Activated CD8-positive, alpha-beta memory T cell treated with anti-CD3 and anti-CD28 coated beads for 36 hours (primary cell): Measurements from ENCODE around the gene CHST12. TPM values are rescaled to one million over a fixed set of nuclear protein-coding genes. Genes with fewer than 3 reads are reported as not detected.

Experiments
- CTCF ChIA-PET: fragments of 350-600 bp; sonication (Branson Sonifier 250); formaldehyde crosslinking; loops from one replicate; lab custom pipeline; 2021; ENCODE audit warnings: antibody characterized with exemption; lab: Charles Lee
- POLR2A ChIA-PET: fragments of 350-600 bp; sonication (Branson Sonifier 250); formaldehyde crosslinking; loops from one replicate; lab custom pipeline; 2021; ENCODE audit warnings: antibody characterized with exemption; lab: Charles Lee
- total RNA-seq, 2 experiments: library from RNA; stranded (reverse); gene quantifications; one replicate each; pipeline ENCODE4 v1.2.3, GENCODE V29; 2021

CHST12 gene
- total RNA-seq, 2 experiments from 2014 or later: 5.7 to 6.3 TPM

DNA sequence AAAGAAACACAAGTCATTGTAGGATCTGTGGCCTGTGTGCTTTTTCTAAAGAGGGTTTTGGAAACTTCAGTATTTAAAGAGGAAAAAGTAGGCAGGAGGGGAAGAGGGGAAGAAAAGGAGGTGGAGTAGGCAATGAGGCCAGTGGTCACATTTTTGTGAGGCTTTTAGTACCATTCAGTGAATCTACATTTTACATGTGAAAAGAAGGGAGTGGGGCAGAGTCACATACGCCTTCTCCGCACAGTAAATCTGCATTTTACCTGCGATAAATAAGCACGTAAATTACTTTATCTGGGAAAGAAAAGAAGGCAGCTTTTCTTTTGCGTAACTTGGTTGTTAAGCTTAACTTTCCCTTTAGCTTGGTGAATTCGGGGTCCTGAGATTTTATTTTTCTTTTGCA lies 13.2 kb downstream of the CHST12 start:
- POLR2A ChIA-PET: interaction anchor here (0.6 kb wide), 1 partner anchor 247 kb away, joined by 4 read pairs; no protein-coding TSS in a partner anchor
- CTCF ChIA-PET: interaction anchor here (1.4 kb wide), 1 partner anchor 15 kb away, joined by 3 read pairs; no protein-coding TSS in a partner anchor

DNA sequence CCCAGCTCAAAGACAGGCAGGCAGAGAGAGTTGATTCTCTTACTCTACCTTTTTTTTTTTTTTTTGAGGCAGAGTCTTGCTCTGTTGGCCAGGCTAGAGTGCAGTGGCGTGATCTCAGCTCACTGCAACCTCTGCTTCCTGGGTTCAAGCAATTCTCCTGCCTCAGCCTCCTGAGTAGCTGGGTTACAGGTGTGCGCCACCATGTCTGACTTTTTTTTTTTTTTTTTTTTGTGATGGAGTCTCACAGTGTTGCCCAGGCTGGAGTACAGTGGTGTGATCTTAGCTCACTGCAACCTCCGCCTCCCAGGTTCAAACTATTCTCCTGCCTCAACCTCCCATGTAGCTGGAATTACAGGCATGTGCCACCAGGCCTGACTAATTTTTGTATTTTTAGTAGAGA lies 13.8 kb downstream of the CHST12 start:
- POLR2A ChIA-PET: interaction anchor here (0.6 to 1.8 kb wide), 2 partner anchors 11 to 248 kb away, joined by 4 to 5 read pairs; no protein-coding TSS in a partner anchor
- CTCF ChIA-PET: interaction anchor here (0.7 to 1.8 kb wide), 3 partner anchors 11 to 62 kb away, joined by 3 to 7 read pairs (median 4); no protein-coding TSS in a partner anchor

DNA sequence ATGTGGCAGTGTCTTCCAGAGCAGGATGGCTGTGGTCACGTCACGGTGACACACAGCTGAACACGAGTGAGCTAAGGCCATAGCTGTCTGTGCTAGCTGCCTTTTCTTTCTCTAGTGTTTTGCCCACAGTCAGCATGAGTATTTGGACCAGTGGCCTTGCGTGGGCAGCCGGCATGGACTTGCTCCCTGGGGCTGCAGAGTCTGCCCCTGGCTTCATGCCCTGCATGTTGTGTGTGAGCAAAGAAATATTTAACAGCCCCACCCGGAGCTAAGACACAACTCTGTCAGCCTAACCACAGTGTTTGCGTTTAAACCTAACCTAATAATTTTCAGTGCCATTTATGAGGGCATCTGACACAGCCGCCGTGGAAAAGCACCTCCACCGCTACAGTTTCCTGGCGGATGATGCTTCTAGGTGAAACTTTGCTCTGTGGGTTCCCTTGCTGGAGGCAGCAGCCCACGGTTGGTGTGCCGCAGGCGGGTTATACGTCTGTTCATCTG lies 14.6 kb downstream of the CHST12 start:
- ChIA-PET POLR2A (interaction anchor here (1.8 kb wide), 1 partner anchor 12 kb away, joined by 5 read pairs; no protein-coding TSS in a partner anchor), CTCF (interaction anchor here (0.9 to 1.8 kb wide), 3 partner anchors 11 to 13 kb away, joined by 3 to 7 read pairs (median 3); no protein-coding TSS in a partner anchor)

DNA sequence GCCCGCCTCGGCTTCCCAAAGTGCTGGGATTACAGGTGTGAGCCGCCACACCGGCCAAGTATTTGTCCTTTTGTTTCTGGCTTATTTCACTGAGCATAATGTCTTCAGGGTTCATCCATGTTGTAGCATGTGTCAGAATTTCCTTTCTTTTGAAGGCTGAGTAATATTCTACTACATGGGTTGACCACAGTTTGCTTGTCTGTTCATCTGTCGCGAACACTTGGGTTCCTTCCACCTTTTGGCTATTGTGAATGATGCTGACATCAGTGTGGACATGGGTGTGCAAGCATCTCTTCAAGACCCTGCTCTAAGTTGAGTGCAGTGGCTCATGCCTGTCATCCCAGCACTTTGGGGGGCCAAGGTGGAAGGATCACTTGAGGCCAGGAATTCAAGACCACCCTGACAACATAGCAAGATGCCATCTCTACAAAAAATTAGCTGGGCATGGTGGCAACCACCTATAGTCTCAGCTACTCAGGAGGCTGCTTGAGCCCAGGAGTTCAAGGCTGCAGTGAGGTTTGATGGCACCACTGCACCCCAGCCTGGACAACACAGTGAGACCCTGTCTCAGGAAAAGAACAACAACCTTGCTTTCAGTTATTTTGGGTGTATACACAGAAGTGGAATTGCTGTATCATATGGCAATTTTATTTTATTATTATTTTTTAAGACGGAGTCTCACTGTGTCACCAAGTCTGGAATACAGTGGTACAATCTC lies 17.0 kb downstream of the CHST12 start:
- POLR2A ChIA-PET: interaction anchor here (0.6 to 0.7 kb wide), 2 partner anchors 10 to 645 kb away, joined by 4 to 7 read pairs; no protein-coding TSS in a partner anchor
- CTCF ChIA-PET: interaction anchor here (0.7 to 2.3 kb wide), 4 partner anchors 7 to 185 kb away, joined by 3 to 7 read pairs (median 4); no protein-coding TSS in a partner anchor

DNA sequence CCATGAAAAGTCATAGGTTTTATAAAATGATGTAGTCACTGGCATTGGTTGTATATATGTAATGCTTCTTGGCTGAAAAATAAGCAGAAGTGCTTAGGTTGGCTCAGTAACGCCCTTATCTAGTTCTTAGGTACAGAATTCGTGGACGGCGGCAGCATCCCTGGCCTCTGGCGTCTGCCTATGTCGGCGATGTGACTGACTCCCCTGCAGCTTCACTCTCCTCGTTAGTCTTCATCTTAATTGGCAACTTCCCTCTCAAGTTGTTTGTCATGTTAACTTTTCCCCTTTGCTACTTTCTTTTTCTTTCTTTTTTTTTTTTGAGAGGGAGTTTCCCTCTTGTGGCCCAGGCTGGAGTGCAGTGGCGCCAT lies 18.5 kb downstream of the CHST12 start:
- CTCF ChIA-PET: interaction anchor here (0.5 to 2.3 kb wide), 5 partner anchors 9 to 374 kb away, joined by 3 to 7 read pairs (median 4); no protein-coding TSS in a partner anchor
- POLR2A ChIA-PET: no interaction called here

DNA sequence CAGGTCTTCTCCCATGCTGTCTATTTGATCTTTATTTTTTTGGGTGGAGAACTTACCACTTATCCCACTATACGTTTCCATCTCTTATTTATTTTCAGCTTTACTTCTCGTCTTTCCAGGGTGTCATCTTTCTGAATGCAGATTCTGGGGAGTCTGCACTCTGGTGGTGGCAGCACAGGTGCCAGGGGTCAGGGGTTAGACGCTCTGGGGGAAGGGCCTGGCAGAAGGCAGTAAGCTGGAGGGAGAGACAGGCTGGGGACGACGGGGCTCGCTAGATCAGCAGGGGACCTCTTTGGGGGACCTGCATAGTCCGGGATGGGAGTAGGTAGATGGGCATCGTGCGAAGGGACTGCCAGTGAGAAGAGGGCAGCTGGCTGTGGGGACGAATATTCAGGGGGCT lies 22.3 kb downstream of the CHST12 start:
- CTCF ChIA-PET: interaction anchor here (2.0 kb wide), 1 partner anchor 25 kb away, joined by 6 read pairs; no protein-coding TSS in a partner anchor
- POLR2A ChIA-PET: no interaction called here

DNA sequence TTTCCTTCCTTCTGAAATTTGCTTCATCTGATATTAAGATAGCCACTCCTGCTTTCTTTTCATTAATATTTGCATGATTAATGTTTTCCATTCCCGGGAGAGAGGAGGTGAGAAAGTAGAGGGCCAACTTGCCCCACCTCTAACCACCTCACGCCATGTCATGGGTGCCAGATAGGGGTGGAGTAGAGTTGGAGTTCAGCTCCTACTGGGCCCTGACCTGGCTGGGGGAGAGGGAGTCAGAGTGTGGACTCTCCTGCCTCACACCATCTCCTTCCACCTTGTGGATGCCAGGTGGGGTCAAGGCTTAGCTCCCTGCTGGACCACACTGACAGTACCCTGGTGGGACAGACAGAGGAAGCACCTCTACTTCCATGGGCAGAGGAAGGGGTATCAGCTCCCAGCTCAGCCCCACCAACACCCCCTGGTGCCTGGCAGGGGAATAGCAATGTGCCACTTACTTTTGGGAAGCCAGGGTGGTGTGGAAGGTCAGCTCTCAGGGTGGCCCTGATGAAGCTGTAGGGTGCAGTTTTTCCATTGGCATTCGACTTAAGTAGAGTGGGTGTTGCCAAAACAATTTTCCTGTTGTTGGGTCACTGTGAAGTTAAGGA lies 28.0 kb downstream of the CHST12 start:
- ChIA-PET POLR2A (interaction anchor here (0.5 to 0.6 kb wide), 2 partner anchors 10 to 32 kb away, joined by 5 to 6 read pairs; no protein-coding TSS in a partner anchor), CTCF (interaction anchor here (0.5 to 1.9 kb wide), 13 partner anchors 9 to 134 kb away, joined by 3 to 6 read pairs (median 3); no protein-coding TSS in a partner anchor)

DNA sequence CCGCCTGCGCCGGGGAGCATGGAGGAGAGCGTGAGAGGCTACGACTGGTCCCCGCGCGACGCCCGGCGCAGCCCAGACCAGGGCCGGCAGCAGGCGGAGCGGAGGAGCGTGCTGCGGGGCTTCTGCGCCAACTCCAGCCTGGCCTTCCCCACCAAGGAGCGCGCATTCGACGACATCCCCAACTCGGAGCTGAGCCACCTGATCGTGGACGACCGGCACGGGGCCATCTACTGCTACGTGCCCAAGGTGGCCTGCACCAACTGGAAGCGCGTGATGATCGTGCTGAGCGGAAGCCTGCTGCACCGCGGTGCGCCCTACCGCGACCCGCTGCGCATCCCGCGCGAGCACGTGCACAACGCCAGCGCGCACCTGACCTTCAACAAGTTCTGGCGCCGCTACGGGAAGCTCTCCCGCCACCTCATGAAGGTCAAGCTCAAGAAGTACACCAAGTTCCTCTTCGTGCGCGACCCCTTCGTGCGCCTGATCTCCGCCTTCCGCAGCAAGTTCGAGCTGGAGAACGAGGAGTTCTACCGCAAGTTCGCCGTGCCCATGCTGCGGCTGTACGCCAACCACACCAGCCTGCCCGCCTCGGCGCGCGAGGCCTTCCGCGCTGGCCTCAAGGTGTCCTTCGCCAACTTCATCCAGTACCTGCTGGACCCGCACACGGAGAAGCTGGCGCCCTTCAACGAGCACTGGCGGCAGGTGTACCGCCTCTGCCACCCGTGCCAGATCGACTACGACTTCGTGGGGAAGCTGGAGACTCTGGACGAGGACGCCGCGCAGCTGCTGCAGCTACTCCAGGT lies 29.7 kb downstream of the CHST12 start:
- CTCF ChIA-PET: interaction anchor here (1.9 kb wide), 1 partner anchor 77 kb away, joined by 5 read pairs; no protein-coding TSS in a partner anchor

DNA sequence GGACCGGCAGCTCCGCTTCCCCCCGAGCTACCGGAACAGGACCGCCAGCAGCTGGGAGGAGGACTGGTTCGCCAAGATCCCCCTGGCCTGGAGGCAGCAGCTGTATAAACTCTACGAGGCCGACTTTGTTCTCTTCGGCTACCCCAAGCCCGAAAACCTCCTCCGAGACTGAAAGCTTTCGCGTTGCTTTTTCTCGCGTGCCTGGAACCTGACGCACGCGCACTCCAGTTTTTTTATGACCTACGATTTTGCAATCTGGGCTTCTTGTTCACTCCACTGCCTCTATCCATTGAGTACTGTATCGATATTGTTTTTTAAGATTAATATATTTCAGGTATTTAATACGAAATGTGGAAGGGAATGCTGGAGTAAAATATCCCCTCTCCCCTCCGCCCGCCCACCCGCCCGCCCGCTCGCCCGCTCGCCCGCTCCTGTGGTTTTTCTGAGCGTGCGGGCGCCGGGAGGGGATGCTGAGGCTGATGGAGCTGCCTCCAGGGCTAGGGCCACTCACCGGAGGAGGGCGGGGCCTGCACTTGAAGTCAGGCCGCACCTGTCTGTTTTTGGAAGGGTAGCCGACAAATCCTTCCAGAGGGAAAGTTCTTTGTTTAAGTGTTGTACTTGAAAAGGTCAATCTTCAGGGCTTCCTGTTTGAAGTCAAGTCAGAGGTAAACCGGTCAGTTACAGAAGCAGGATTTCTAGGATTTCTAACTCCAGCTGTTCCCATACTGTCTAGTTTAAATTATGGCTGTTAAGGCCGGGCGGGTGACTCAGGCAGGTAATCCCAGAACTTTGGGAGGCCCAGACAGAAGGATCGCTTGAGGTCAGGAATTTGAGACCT lies 30.5 kb downstream of the CHST12 start:
- POLR2A ChIA-PET: no interaction called here
- CTCF ChIA-PET: interaction anchor here (0.6 to 1.0 kb wide), 3 partner anchors 35 to 86 kb away, joined by 3 to 4 read pairs (median 4); no protein-coding TSS in a partner anchor

More for the DNA sequence above, 29.7 kb downstream of the CHST12 start:
- POLR2A ChIA-PET: no interaction called here

DNA sequence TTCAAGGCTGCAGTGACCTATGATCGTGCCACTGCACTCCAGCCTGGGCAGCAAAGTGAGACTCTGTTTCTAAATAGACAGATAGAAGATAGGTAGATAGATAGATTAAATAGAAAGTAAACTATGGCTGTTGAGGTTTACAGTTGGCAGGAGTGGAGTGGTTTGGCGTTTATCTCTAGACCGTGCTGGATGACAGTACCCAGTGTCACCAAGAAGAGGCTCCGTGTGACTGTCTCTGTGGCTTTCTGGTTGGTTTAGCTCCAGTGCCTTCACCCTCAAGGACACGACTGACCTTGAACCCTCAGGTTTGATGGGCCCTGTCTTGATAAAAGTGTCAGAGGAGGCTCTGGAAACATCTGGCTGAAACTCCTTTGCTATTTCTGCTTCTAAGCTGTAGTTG lies 31.7 kb downstream of the CHST12 start:
- POLR2A ChIA-PET: interaction anchor here (0.7 kb wide), 1 partner anchor 427 kb away, joined by 3 read pairs; no protein-coding TSS in a partner anchor
- CTCF ChIA-PET: no interaction called here

DNA sequence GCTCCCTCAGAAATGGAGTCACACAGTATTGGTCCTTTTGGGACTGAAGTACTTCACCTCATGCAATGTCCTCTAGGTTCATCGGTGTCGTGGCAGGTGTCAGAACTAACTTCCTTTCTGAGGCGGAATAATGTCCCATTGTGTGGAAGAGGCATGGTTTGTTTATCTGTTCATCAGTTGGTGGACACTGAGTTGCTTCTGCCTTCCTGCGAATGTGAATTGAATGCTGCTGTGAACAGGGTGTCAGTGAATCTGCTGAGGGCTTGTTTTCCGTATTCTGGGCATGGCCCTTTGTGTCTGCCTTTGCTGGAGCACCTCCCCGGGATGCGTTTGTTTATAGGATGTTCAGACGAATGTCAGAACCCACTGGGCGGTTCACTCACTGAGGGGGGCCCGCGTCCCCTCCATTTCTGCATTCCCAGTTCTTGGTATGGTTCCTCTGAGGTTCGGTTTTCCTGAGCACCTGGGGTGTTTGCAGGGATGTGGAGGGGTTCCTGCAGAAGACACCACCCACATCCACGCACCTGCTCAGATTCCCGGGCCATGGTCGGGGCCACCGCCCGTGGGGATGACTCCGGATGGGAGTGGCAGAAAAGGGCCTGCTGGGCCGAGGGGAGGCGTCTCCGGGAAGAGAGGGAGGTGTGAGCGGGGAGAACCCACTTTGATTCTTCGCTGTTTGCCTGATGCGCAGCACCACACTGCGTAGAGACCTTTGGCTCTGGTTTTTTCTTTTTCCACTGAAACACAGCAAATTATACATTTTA lies 33.1 kb downstream of the CHST12 start:
- CTCF ChIA-PET: no interaction called here
- POLR2A ChIA-PET: no interaction called here

DNA sequence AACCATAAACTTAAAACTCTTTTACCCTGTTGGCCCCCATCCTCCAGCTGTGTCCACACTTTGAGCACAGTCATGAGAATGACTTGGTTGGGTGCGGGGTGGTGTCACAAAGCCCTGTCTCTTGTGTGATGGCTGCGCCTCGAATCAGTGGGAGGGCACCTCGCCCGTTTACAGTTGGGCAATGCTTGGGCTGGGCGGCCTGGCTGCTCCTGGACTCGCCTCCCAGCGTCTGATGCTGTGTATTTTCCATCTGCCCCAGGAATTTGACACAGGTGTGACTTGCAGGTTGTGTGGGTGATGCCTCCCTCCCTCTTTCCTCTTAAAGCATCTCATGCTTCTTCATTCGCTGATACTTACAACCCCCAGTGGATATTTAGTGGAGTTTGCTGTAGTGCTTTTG lies 33.7 kb downstream of the CHST12 start:
- CTCF ChIA-PET: no interaction called here
- POLR2A ChIA-PET: no interaction called here

DNA sequence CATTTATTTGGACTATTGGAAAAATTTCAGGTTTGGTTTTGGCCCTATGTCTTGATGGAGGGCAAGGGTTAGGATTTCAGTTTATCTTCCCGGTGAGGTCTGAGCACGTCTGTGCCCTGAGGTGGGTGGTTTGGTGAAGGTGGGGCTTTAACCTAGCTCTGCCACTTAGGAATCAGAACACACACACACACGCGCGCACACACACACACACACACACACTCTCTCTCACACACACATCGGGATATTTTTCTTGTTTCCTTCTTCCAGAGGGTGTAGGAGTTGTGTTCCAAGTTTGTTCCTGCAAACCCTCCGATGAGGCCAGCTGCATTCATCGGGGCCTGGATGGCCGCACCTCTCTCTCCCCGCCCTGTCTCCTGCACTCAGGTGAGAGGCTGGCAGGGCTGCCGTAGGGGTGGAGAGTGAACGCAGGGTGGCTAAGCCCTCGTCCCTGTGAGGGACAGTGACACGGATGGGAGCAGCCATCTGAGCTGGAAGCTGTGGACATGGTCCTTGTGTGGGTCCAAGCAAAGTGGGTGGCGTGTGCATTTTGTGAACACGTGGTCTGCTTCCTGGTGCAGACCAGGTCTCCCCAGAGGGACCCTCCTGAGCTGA lies 34.2 kb downstream of the CHST12 start:
- POLR2A ChIA-PET: no interaction called here
- CTCF ChIA-PET: interaction anchor here (1.9 kb wide), 1 partner anchor 31 kb away, joined by 4 read pairs; no protein-coding TSS in a partner anchor

DNA sequence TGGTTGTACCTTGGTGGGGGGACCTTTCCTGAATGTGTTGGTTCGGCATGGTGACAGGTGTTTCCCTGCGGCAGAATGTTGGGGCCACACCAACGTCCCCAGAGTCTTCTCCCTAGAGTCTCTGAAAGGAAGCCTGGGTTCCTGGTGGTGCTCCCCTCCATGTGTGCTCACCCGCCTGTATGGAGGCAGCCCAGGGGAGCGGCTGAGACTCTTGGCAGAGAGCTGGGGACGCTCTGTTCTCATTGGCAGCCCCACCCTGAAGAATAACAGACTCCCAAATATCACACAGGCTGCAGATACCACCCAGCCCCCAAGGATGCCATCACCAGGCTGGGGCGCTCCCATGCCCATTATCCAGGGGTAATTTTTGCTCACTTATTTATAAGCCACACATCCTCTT lies 34.8 kb downstream of the CHST12 start:
- POLR2A ChIA-PET: no interaction called here
- CTCF ChIA-PET: interaction anchor here (1.4 to 1.9 kb wide), 2 partner anchors 13 to 30 kb away, joined by 4 read pairs; no protein-coding TSS in a partner anchor

DNA sequence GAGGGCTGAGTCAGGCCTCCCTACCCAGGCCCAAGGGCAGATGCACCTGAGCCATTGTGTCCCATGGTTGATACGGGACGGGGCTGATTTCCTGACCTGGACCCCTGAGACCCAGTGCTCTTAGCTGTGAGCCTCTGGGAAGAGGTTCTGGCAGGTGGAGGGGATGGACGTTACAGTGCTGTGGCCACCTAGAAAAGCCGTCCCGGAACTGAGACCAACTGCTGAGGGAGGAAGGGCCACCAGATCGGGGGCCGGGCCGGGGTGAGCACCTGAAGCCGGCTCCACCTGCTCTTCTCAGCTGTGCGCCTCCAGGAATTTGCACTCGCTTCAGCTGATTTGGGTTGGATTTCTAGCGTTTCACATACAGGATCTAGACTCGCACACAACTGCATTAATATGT lies 35.4 kb downstream of the CHST12 start:
- POLR2A ChIA-PET: no interaction called here
- CTCF ChIA-PET: interaction anchor here (1.4 to 1.9 kb wide), 2 partner anchors 12 to 30 kb away, joined by 4 read pairs; no protein-coding TSS in a partner anchor

DNA sequence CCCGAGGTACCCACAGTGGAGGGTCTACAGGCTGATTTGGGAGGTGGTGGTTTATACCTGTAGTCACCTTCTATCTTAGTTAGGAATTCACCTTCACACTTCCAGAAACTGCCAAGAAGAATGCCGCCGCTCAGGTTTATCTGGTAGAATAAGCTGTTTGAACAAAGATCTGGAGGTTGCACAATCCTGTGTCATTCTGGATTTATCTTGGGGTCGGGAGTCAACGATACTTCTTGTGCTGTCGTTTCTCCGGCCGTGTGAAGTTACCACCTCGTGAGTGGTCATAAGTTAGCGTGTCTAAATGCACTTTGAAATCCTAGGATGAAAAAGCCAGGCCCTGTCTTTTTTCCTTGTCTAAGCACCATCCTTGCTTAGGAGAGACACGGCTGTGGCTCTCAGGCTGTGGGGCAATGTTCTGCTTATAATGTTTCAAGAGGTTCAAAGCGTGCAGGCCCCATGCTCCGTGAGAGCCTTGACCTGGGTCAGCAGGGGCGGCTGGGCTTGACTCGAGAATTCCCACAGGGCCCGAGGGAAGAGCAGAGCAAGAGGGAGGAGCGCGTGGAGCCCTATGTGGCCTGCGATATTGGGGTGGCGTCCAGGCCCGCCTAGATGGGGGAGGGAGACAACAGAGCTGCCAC lies 37.3 kb downstream of the CHST12 start:
- CTCF ChIA-PET: interaction anchor here (1.3 to 1.6 kb wide), 3 partner anchors 9 to 11 kb away, joined by 3 to 4 read pairs (median 3); no protein-coding TSS in a partner anchor
- POLR2A ChIA-PET: no interaction called here
